GM21390 (cell line): Measurements from ENCODE around the gene SLC17A7.

Source experiments
- ATAC-seq: cut with Tn5 transposase; IDR thresholded peaks from one replicate; pipeline ENCODE4 v1.9.1; 2021; ENCODE audit not compliant: unreplicated experiment

SLC17A7 gene

GRCh38 chr19:49428547-49429451 lies 12.5 kb downstream of the SLC17A7 start:
- no peak for ATAC-seq

DNA sequence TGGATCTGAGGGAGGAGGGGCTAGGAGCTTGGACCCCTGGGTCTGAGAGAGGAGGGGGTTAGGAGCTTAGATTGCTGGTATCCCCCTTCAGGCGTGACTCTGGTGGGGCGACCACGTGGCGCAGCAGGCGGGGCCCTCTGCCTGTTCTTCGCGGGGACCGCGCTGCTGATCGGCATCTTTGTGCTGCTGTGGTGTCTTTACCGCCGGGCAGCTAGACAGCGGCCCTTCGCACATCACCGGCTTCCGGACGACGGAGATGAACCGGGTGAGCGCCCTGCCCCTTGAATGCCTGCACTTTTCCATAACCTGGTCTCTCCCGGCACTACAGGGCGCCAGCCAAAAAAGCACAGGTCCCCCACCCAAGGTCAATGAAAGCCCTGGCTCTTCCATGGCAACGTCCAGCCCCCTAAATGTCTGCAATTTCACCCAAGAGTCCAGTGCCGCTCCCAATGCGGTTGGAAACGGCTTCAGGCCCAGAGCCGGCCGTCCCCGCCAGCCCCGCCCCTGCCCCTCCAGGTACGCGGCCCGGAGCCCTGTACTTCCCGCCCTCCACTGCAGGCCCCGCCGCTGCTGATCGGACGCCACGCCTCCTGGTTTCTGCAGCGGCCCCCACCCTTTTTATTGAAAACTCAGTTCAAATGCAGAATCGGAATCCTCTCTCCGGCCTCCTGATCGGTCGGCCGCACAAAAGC lies 13.3 kb downstream of the SLC17A7 start:
- ATAC-seq = no peak

DNA sequence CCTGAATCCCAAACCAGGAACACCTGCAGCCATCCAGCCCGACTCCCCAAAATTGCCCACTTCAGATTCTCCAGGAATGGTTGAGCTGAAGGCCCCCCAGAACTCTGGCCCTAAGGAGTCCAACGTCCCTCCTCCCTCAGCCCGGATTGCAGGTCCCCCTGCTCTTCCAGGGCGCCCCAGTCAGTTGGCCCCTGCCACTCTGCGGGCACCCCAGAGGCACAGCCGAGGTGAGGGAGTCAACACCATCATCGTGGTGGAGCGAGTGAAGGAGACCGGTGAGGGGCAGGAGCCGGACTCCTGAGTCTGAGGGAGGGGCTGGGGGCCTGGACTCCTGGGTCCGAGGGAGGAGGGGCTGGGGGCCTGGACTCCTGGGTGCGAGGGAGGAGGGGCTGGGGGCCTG lies 14.0 kb downstream of the SLC17A7 start:
- no peak for ATAC-seq

DNA sequence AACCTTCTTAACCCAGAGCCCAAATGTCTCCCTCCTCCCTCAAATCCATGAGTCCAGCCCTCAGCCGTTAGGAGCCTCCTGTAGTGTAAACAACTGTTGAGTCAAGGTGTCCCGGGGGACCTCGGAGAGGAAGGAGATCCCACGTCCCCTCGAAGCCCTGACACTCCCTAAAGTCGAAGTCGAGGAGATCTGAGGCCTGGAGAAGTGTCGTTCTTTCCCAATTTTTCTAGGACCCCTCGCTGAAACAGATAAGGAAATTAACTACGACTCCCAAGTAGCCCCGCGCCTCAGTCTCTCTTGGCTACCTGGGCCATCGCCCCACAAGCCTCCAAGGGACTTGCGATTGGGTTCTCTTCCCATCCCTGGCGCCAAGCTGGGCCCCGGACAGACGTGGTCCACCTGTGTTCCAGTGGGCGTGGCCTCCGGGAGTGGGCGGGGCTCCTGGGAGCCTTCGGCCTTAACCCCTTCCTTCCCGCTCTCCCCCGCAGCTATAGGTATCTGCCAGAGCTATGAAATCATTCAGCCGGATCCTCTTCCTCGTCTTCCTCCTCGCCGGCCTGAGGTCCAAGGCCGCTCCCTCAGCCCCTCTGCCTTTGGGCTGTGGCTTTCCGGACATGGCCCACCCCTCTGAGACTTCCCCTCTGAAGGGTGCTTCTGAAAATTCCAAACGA lies 15.3 kb downstream of the SLC17A7 start:
- no peak for ATAC-seq

DNA sequence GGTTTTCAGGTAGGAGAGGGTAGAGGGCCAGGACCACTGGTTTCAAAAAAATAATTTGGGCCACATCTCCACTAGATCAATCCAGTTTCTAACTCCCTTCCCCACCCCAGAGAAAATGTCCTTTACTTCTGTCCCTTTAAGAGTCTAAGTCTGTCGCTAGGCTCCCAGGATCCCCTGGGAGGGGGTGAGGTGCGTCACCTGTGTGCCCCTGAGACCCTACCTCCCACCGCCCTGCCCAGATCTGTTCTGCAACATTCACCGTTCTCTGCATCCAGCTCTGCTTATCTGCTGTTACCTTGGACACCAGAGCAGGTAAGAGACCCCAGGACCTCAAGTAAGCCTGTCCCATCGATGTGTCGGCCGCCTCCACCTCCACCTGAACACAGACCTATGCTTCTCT lies 16.1 kb downstream of the SLC17A7 start, which contains the start of gene GFY:
Gene GFY, plus strand, starts transcription at position 211 of the 400 bp plus-strand sequence. CDS start 1,043 bp downstream, outside the sequence.
- ATAC-seq = no peak

DNA sequence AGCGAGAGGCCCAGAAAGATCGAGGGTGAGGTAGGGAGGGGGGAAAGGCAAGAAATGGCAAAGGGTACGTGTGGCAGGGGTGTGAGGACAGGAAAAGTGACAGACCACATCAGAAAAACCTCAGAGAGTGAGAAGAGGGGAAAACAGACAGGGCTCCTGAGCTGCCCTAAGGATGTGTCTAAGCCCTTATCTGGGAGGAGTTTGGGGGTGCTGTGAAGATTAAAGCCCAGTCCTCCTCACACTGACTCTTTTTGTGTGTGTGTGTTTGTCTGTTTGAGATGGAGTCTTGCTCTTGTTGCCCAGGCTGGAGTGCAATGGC lies 17.4 kb downstream of the SLC17A7 start:
- ATAC-seq = no peak

DNA sequence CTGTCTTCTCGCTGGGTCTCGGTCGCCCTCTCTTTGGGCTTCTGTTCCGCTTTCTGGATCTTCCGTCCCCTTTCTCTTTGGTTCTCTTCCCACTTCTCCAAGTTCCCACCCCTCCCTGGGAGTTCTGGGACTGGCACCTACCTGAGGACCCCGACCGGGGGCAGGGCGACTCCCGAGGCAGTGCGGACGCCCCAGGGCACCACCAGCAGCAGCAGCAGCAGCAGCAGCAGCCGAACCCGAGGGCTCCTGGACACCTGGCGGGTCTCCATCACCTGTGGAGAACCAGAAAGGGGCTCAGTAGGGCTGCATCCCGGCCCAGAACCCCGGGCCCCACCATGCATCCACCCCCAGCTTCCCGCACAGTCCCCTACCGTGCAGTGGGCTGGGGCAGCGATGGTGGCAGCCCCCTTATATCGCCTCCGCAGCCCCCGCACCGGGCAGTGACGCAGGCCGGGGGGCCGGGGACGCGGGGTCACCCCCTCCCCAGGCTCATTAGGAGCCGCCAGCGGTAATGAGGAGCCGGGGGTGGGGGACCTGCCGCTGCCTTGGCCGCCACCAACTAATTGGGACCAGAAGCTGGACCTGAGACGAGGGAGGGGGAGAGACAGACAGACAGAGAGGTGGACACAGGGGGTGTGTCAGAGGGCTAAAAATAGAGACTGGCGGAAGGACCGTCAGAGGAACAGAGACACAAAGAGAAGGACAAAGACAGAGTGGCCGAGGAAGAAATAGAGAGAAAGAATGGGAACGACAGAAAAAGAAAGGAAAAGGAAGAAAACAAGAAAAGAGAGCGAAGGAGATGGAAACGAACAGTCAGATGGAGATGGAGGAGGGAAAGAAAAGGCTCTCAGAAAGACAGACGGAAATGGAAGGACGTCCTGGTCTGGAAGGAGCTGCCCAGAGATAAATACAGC lies 18.0 kb downstream of the SLC17A7 start, which contains the start of gene PTH2:
Gene PTH2, minus strand, starts transcription at position 371 of the 914 bp plus-strand sequence. Its CDS starts 102 bp downstream, at position 269.
- ATAC-seq = no peak

DNA sequence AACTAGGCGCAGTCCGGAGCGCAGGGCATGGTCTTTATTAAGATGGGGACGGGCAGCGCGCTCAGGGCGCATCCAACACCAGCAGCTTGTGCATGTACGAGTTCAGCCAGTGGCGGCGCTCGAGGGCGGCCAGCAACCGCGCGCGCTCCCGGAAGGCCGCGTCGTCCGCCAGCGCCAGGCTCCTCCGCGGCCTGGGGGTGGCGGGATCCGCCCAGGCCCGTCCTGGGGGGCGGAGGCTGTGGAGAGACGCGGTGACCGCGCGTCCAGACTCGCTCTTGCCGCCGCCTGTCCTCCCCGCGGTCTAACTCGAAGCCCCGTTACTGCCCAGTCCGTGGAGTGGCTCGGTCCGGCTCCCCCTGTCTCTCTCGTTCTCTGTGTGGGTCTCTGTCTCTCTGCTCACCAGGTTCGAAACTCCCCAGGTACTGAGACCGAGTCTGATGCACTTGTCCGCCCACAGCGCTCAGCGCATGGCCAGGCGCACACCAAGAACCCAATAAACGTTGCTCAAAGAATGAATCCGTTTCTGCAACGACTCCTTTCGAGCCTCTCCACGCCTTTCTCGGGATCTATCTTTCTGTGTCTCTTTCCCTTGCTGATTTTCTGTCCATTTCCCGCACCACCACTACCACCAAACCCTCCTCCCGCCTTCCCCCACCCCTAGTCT lies 18.8 kb downstream of the SLC17A7 start:
- no peak for ATAC-seq

- ATAC-seq = no peak
Measured at GRCh38 chr19:49421878-49422202, 19.5 kb downstream of the SLC17A7 start.

GRCh38 chr19:49421039-49421877 lies 20.1 kb downstream of the SLC17A7 start:
- ATAC-seq = no peak

GRCh38 chr19:49420227-49420626 lies 21.1 kb downstream of the SLC17A7 start:
- ATAC-seq = no peak

DNA sequence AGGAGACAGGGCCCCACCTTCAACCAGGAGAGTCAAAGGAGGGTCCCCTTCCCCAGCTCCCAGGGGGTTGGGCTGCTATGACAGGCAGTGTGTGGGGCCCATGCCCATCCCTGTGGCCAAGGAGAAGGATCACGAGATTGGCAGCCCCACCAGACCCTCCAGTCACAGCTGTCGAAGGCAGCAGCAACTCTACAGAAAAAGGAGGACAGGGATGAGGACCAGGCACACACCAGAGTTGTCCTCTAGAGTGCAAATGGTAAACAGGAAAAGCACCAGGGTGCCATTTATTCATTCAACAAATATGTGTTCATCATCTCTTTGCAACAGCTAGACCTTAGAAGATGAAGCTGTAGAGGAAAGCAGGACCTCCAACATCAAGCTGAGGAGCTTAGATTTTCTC lies 22.2 kb downstream of the SLC17A7 start:
- no peak for ATAC-seq

- ATAC-seq = no peak
Measured at GRCh38 chr19:49418511-49418910, 22.8 kb downstream of the SLC17A7 start.

GRCh38 chr19:49417088-49417487 lies 24.2 kb downstream of the SLC17A7 start:
- no peak for ATAC-seq

- no peak for ATAC-seq
Measured at GRCh38 chr19:49415810-49416200, 25.5 kb downstream of the SLC17A7 start.

- ATAC-seq = no peak
Measured at GRCh38 chr19:49415102-49415809, 26.1 kb downstream of the SLC17A7 start.

- ATAC-seq = no peak
Measured at GRCh38 chr19:49414256-49414655, 27.1 kb downstream of the SLC17A7 start.

DNA sequence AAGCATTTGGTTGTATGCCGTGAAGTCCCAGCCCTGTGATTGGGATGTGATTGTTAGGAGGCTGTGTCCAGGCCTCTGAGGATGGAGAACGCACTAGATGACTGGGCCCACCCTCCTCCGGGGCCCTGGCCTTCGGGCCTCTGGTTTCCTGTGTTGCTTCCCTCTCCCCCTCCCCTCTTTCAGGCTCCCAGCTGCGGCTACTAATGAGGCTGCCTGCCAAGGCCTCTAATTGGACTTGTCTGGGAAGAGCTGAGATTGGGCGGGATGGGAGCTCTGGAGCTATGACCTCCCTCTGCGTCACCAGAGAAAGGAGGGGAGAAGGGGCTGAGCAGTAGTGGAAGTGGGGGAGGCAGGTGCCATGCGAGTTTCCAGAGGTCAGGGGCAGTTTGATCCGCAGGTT lies 28.0 kb downstream of the SLC17A7 start:
- no peak for ATAC-seq
